H1 (cell line): Measurements from ENCODE around the gene TGFB2. TPM values are rescaled to one million over a fixed set of nuclear protein-coding genes. Genes with fewer than 3 reads are reported as not detected.

ENCODE experiments used
- CTCF ChIA-PET: fragments of 300-600 bp; sonication (Branson Sonifier 250); formaldehyde crosslinking; loops from one replicate; lab custom pipeline; 2021; ENCODE audit not compliant: partially characterized antibody; lab: Charles Lee
- POLR2A ChIA-PET: fragments of 300-600 bp; sonication (Branson Sonifier 250); formaldehyde crosslinking; loops from one replicate; lab custom pipeline; 2021; ENCODE audit warnings: inconsistent platforms; ENCODE audit not compliant: partially characterized antibody; lab: Charles Lee
- DNase-seq, 2 experiments: peaks; one replicate each; pipeline versions ENCODE4 v3.0.0 to v3.0.0-alpha.2; 2010 to 2022; ENCODE audit warnings: low spot score in 2 of 2, low read depth in 1 of 2, mixed read lengths in 1 of 2
- FAIRE-seq: peaks from 2 replicates; lab custom pipeline; 2011; peaks lifted over from hg19 to GRCh38; lab: Jason Lieb, UNC
- H2AFZ ChIP-seq: 2 replicates; pipeline ENCODE4 v1.8.1; 2012; ENCODE audit warnings: low read length, inconsistent platforms
- H2AK5ac ChIP-seq: 2 replicates; pipeline ENCODE4 v1.6.1; 2013; ENCODE audit warnings: low read depth, low read length
- H2BK120ac ChIP-seq: replicated peaks from 2 replicates; pipeline ENCODE3; 2013; ENCODE audit warnings: low read depth, low read length, inconsistent platforms
- H2BK12ac ChIP-seq: 2 replicates; pipeline ENCODE4 v1.6.1; 2013; ENCODE audit warnings: low read depth, low read length
- H2BK15ac ChIP-seq: 2 replicates; pipeline ENCODE4 v1.6.1; 2013; ENCODE audit warnings: low read length
- H2BK20ac ChIP-seq: 2 replicates; pipeline ENCODE4 v1.6.1; 2013; ENCODE audit warnings: low read length
- H2BK5ac ChIP-seq: 2 replicates; pipeline ENCODE4 v1.6.1; 2013; ENCODE audit warnings: low read depth, low read length
- H3K14ac ChIP-seq: 2 replicates; pipeline ENCODE4 v1.6.1; 2013; ENCODE audit warnings: inconsistent platforms; ENCODE audit not compliant: insufficient read length
- H3K18ac ChIP-seq: 2 replicates; pipeline ENCODE4 v1.6.1; 2013; ENCODE audit warnings: low read length; ENCODE audit errors: extremely low read depth
- H3K23ac ChIP-seq: 2 replicates; pipeline ENCODE4 v1.6.1; 2013; ENCODE audit warnings: inconsistent platforms; ENCODE audit not compliant: insufficient read length
- H3K23me2 ChIP-seq: 2 replicates; pipeline ENCODE4 v1.6.1; 2013; ENCODE audit warnings: low read depth, low read length
- H3K27ac ChIP-seq: 2 replicates; pipeline ENCODE4 v1.6.1; 2011; ENCODE audit warnings: low read depth, low read length, inconsistent platforms
- H3K27me3 ChIP-seq, 4 experiments: replicated peaks in 1 of 4; 1 replicate in 1 of 4; 2 replicates in 3 of 4; pipeline versions ENCODE4 v1.6.1 to v1.8.1; 2011 to 2013; ENCODE audit warnings: low read length in 3 of 4, mild to moderate bottlenecking in 3 of 4, inconsistent platforms in 2 of 4, mixed read lengths in 2 of 4, moderate library complexity in 1 of 4; ENCODE audit not compliant: control insufficient read depth in 3 of 4, insufficient read depth in 3 of 4; ENCODE audit errors: extremely low read depth in 1 of 4
- H3K36me3 ChIP-seq, 4 experiments: 2 replicates each; pipeline versions ENCODE4 v1.6.1 to v1.8.1; 2011 to 2013; ENCODE audit warnings: mild to moderate bottlenecking in 4 of 4, low read length in 3 of 4, moderate library complexity in 2 of 4, control low read depth in 1 of 4, inconsistent platforms in 1 of 4; ENCODE audit not compliant: insufficient read depth in 4 of 4, control insufficient read depth in 2 of 4
- H3K4ac ChIP-seq: replicated peaks from 2 replicates; pipeline ENCODE3; 2013; ENCODE audit warnings: low read length, low read depth, mixed read lengths, inconsistent platforms; ENCODE audit not compliant: insufficient read length
- H3K4me1 ChIP-seq, 4 experiments: replicated peaks in 1 of 4; 1 replicate in 1 of 4; 2 replicates in 3 of 4; pipeline versions ENCODE4 v1.6.1 to v1.8.1; 2011 to 2013; ENCODE audit warnings: low read length in 3 of 4, inconsistent platforms in 2 of 4, mixed read lengths in 1 of 4; ENCODE audit not compliant: insufficient read depth in 4 of 4, control insufficient read depth in 3 of 4
- H3K4me2 ChIP-seq, 2 experiments: 2 replicates each; pipeline versions ENCODE4 v1.6.1 to v1.8.1; 2011 to 2013; ENCODE audit warnings: low read depth in 2 of 2, low read length in 2 of 2, control low read depth in 1 of 2, inconsistent platforms in 1 of 2, mild to moderate bottlenecking in 1 of 2; ENCODE audit not compliant: insufficient read depth in 1 of 2
- H3K4me3 ChIP-seq, 4 experiments: fragments of 200-600, 300-600 bp in 1 of 4; sonication (generic), shearing (Covaris generic), sonication (Bioruptor Twin) in 1 of 4; 2 replicates each; pipeline versions ENCODE4 v1.5.1 to v1.8.1; 2011 to 2016; ENCODE audit warnings: low read length in 4 of 4, low read depth in 3 of 4, control low read depth in 2 of 4, inconsistent platforms in 2 of 4, mild to moderate bottlenecking in 2 of 4, mixed read lengths in 1 of 4, moderate library complexity in 1 of 4; ENCODE audit not compliant: insufficient read depth in 2 of 4; ENCODE audit errors: extremely low read depth in 1 of 4
- H3K56ac ChIP-seq: replicated peaks from 2 replicates; pipeline ENCODE3; 2013; ENCODE audit warnings: low read depth, mild to moderate bottlenecking, mixed read lengths, low read length, inconsistent platforms; ENCODE audit not compliant: insufficient read length
- H3K79me1 ChIP-seq: 2 replicates; pipeline ENCODE4 v1.6.1; 2013; ENCODE audit warnings: low read depth, low read length, control low read depth
- H3K79me2 ChIP-seq, 2 experiments: 2 replicates each; pipeline versions ENCODE4 v1.6.1 to v1.8.1; 2012 to 2013; ENCODE audit warnings: low read length in 2 of 2, mild to moderate bottlenecking in 2 of 2, inconsistent platforms in 1 of 2; ENCODE audit not compliant: insufficient read depth in 2 of 2, control insufficient read depth in 1 of 2
- H3K9ac ChIP-seq, 4 experiments: replicated peaks in 1 of 4; 1 replicate in 1 of 4; 2 replicates in 3 of 4; pipeline versions ENCODE4 v1.6.1 to v1.8.1; 2011 to 2013; ENCODE audit warnings: low read depth in 3 of 4, low read length in 3 of 4, control low read depth in 2 of 4, mild to moderate bottlenecking in 2 of 4, moderate library complexity in 2 of 4, inconsistent platforms in 1 of 4; ENCODE audit errors: extremely low read depth in 1 of 4
- H3K9me3 ChIP-seq, 2 experiments: 2 replicates each; pipeline versions ENCODE4 v1.6.1 to v1.8.1; 2012 to 2013; ENCODE audit warnings: mild to moderate bottlenecking in 2 of 2, moderate library complexity in 2 of 2, control low read depth in 1 of 2, inconsistent platforms in 1 of 2, low read depth in 1 of 2, low read length in 1 of 2, mixed read lengths in 1 of 2; ENCODE audit not compliant: insufficient read depth in 2 of 2
- H4K20me1 ChIP-seq, 2 experiments: replicated peaks in 1 of 2; 2 replicates each; pipeline versions ENCODE3 to v1.8.1; 2011 to 2013; ENCODE audit warnings: inconsistent platforms in 2 of 2, low read length in 2 of 2, mild to moderate bottlenecking in 1 of 2; ENCODE audit not compliant: insufficient read depth in 2 of 2, control insufficient read depth in 1 of 2
- H4K5ac ChIP-seq: 2 replicates; pipeline ENCODE4 v1.6.1; 2013; ENCODE audit warnings: low read length, low read depth, mixed read lengths, inconsistent platforms; ENCODE audit not compliant: insufficient read length
- H4K8ac ChIP-seq: 2 replicates; pipeline ENCODE4 v1.8.0; 2013; ENCODE audit warnings: mild to moderate bottlenecking, moderate library complexity, low read length, inconsistent platforms; ENCODE audit not compliant: insufficient read depth; ENCODE audit errors: extremely low read depth
- H4K91ac ChIP-seq: replicated peaks from 2 replicates; pipeline ENCODE3; 2013; ENCODE audit warnings: low read length, mixed read lengths, inconsistent platforms; ENCODE audit not compliant: insufficient read length
- EGR1 ChIP-seq: IDR thresholded peaks from 2 replicates; pipeline ENCODE4 v1.6.1; 2011; ENCODE audit warnings: low read depth, low read length, borderline replicate concordance
- RBBP5 ChIP-seq: IDR thresholded peaks from 2 replicates; pipeline ENCODE4 v1.7.1; 2012; ENCODE audit warnings: low read depth, mild to moderate bottlenecking, inconsistent platforms, low read length, moderate library complexity, borderline replicate concordance
- RNF2 ChIP-seq: fragments of 200-900, 300-1000 bp; sonication (generic); IDR thresholded peaks from 2 replicates; pipeline ENCODE4 v1.7.1; 2016; ENCODE audit warnings: borderline replicate concordance, low read depth, mild to moderate bottlenecking, antibody characterized with exemption, low read length; ENCODE audit not compliant: poor library complexity, severe bottlenecking; ENCODE audit errors: missing control alignments
- TAF7 ChIP-seq: optimal IDR thresholded peaks from 2 replicates; pipeline ENCODE3; 2011; ENCODE audit warnings: low read depth, mild to moderate bottlenecking, inconsistent platforms, low read length, moderate library complexity, borderline replicate concordance
- WGBS, 2 experiments: shearing (Covaris generic) in 1 of 2; methylation state at CpG; one replicate each; pipeline versions ENCODE4 v1.1.6 to v1.1.7; 2013 to 2015; ENCODE audit warnings: low lambda C conversion rate in 2 of 2, mixed read lengths in 2 of 2, inconsistent platforms in 1 of 2, low coverage in 1 of 2, missing lambda C conversion rate in 1 of 2; ENCODE audit not compliant: insufficient replicate concordance in 2 of 2, insufficient coverage in 1 of 2, insufficient read length in 1 of 2; ENCODE audit errors: extremely low coverage in 1 of 2, missing lambda C conversion rate in 1 of 2; 5-methylcytosine and 5-hydroxymethylcytosine counted together
- polyA plus RNA-seq, 7 experiments: library from polyadenylated mRNA; depleted of rRNA in 3 of 7; stranded (reverse) in 5 of 7; unstranded in 2 of 7; fragments of >200 nt in 5 of 7; fragments of 200-250 nt in 2 of 7; gene quantifications; 1 replicate in 5 of 7; 2 replicates in 1 of 7; 4 replicates in 1 of 7; pipeline versions ENCODE4 v1.2.1 to v1.2.3, GENCODE V29; 2011 to 2013; ENCODE audit warnings: missing spikeins in 2 of 7, mixed read lengths in 2 of 7
- total RNA-seq: library from RNA; stranded (reverse); fragmentation: NEBNext Ultra II Directional; extraction: Animal tissue kit (Norgen Biotek cat#: 25700); gene quantifications from 2 replicates; pipeline ENCODE4 v1.2.1, GENCODE V29; 2021

TGFB2 gene
- total and polyA plus RNA-seq, 2 of the 8 experiments (the other 6 are each of a cell fraction or from before 2014, with no cell fraction given), result 0.26 to 0.84 TPM

- H2BK12ac ChIP-seq, result no peak overlapping the region
- H3K4me1 ChIP-seq, result no peaks in the 10 kb centered on the region
- no peaks in the 10 kb centered on the region for H4K20me1 ChIP-seq
- no peak overlapping the region for H4K91ac ChIP-seq
- H3K27me3 ChIP-seq, result no peaks in the 10 kb centered on the region
- no peak overlapping the region for H3K4ac ChIP-seq
- no peak overlapping the region for H2BK15ac ChIP-seq
- H2BK20ac ChIP-seq, result no peak overlapping the region
- H3K14ac ChIP-seq, result no peak overlapping the region
- H3K4me3 ChIP-seq, result no peak overlapping the region
- FAIRE-seq (no peak), DNase-seq (no peak)
- H2BK120ac ChIP-seq, result no peak overlapping the region
- H4K8ac ChIP-seq, result no peak overlapping the region
- no peak overlapping the region for H3K27ac ChIP-seq
- no peaks in the 10 kb centered on the region for H3K79me1 ChIP-seq
- no peaks in the 10 kb centered on the region for H3K79me2 ChIP-seq
- no peak overlapping the region for H3K18ac ChIP-seq
- ChIA-PET CTCF (interaction anchor here (0.8 to 2.0 kb wide), 6 partner anchors 12 to 391 kb away, joined by 3 to 6 read pairs (median 4); no protein-coding TSS in a partner anchor), POLR2A (interaction anchor here (0.9 kb wide), 1 partner anchor 16 kb away, joined by 3 read pairs; no protein-coding TSS in a partner anchor)
- no peak overlapping the region for H3K23ac ChIP-seq
- no peaks in the 10 kb centered on the region for H3K36me3 ChIP-seq
- H3K23me2 ChIP-seq, result no peaks in the 10 kb centered on the region
- H3K9ac ChIP-seq, result no peak overlapping the region
- H2BK5ac ChIP-seq, result no peak overlapping the region
- H2AK5ac ChIP-seq, result no peak overlapping the region
- no peak for TF ChIP-seq RBBP5
- no peak for TF ChIP-seq TAF7
- TF ChIP-seq EGR1, result no peak
- TF ChIP-seq RNF2, result no peak
- H2AFZ ChIP-seq, result no peak overlapping the region
- no peak overlapping the region for H3K56ac ChIP-seq
- H3K4me2 ChIP-seq, result no peak overlapping the region
- H4K5ac ChIP-seq, result no peak overlapping the region
- WGBS, 2 experiments, result 94% methylated on average over 8 of the region's 8 CpGs; no CpG with 5 or more reads in 1 of the 2 experiments
- no peaks in the 10 kb centered on the region for H3K9me3 ChIP-seq
These were observed 43.5 kb downstream of the TGFB2 start for GRCh38 chr1:218388591-218388990.
